Vagina (tissue), 2 donors: ENCODE data around the gene SCUBE1. TPM values are rescaled to one million over a fixed set of nuclear protein-coding genes. Genes with fewer than 3 reads are reported as not detected.

Source experiments
- DNase-seq, 2 donors: peaks; one replicate each; pipeline ENCODE4 v3.0.0-alpha.2; 2017; ENCODE audit errors: extremely low spot score in 2 of 2
- H3K27ac ChIP-seq: fragments of 200-600 bp; sonication (generic); one replicate; pipeline ENCODE4 v1.5.1; 2019
- H3K27me3 ChIP-seq: fragments of 200-600 bp; sonication (generic); one replicate; pipeline ENCODE4 v1.5.1; 2019
- H3K36me3 ChIP-seq, 2 donors: fragments of 200-600 bp; sonication (generic); one replicate each; pipeline ENCODE4 v1.5.1; 2017 to 2019
- H3K4me1 ChIP-seq: fragments of 200-600 bp; sonication (generic); one replicate; pipeline ENCODE4 v1.5.1; 2019
- H3K4me3 ChIP-seq, 2 donors: fragments of 200-600 bp; sonication (generic); 1 replicate in 1 of 2; 2 replicates in 1 of 2; pipeline ENCODE4 v1.5.1; 2016 to 2019
- H3K9me3 ChIP-seq: fragments of 200-600 bp; sonication (generic); one replicate; pipeline ENCODE4 v1.5.1; 2019
- CTCF ChIP-seq, 3 experiments: fragments of 450-650 bp in 2 of 3; fragments of 200-600 bp in 1 of 3; sonication (generic) in 1 of 3; IDR thresholded peaks; one replicate each; pipeline ENCODE4 v1.5.1; 2017 to 2019; ENCODE audit warnings: antibody characterized with exemption in 3 of 3, mild to moderate bottlenecking in 2 of 3, moderate library complexity in 2 of 3
- POLR2A ChIP-seq, 2 donors: fragments of 450-650 bp; IDR thresholded peaks; one replicate each; pipeline ENCODE4 v1.6.1; 2017; ENCODE audit warnings: antibody characterized with exemption in 2 of 2, mild to moderate bottlenecking in 2 of 2, moderate library complexity in 2 of 2
- POLR2AphosphoS5 ChIP-seq, 2 donors: sonication (generic); formaldehyde crosslinking; IDR thresholded peaks; one replicate each; pipeline ENCODE4 v1.9.0; 2017; ENCODE audit warnings: antibody characterized with exemption in 2 of 2, mild to moderate bottlenecking in 2 of 2, low read depth in 1 of 2; ENCODE audit not compliant: insufficient read depth in 1 of 2
- intact Hi-C: fragments of 100-400 bp; cut with DNase I; formaldehyde crosslinking; loops from one replicate; pipeline ENCODE4 v1.15.1; 2023
- total RNA-seq: library from RNA; depleted of rRNA; stranded (reverse); fragments of >200 nt; gene quantifications from one replicate; pipeline ENCODE4 v1.2.3, GENCODE V29; 2016

Gene SCUBE1
- total RNA-seq, 1 donor from 2014 or later, result 6.9 TPM

GRCh38 chr22:43213962-43214361 lies 129.2 kb downstream of the SCUBE1 start:
- H3K27ac ChIP-seq, result no peak overlapping the region
- intact Hi-C loops, result no loop called here
- H3K4me3 ChIP-seq, result no peak overlapping the region
- H3K36me3 ChIP-seq, result no peaks in the 10 kb centered on the region
- DNase-seq, result no peak
- H3K9me3 ChIP-seq, result no peaks in the 10 kb centered on the region
- TF ChIP-seq POLR2AphosphoS5 (IDR thresholded peaks at IDR 0.05; ENCODE audit: insufficient read depth in 1 of 2, low read depth in 1 of 2), result no peak
- no peak for TF ChIP-seq POLR2A (IDR thresholded peaks at IDR 0.05)
- TF ChIP-seq CTCF (IDR thresholded peaks at IDR 0.05), result no peak
- H3K27me3 ChIP-seq, result no peaks in the 10 kb centered on the region
- H3K4me1 ChIP-seq, result no peaks in the 10 kb centered on the region

GRCh38 chr22:43213051-43213450 lies 130.1 kb downstream of the SCUBE1 start:
- TF ChIP-seq POLR2AphosphoS5 (IDR thresholded peaks at IDR 0.05; ENCODE audit: insufficient read depth in 1 of 2, low read depth in 1 of 2), result no peak
- no peak for TF ChIP-seq CTCF (IDR thresholded peaks at IDR 0.05)
- TF ChIP-seq POLR2A (IDR thresholded peaks at IDR 0.05), result no peak
- Histone ChIP-seq H3K4me3 (no peak overlapping the region), H3K4me1 (no peaks in the 10 kb centered on the region), H3K9me3 (no peaks in the 10 kb centered on the region), H3K27me3 (no peaks in the 10 kb centered on the region), H3K36me3 (no peaks in the 10 kb centered on the region), H3K27ac (no peak overlapping the region)
- intact Hi-C loops, result no loop called here
- DNase-seq, result no peak

- intact Hi-C loops, result no loop called here
- Histone ChIP-seq H3K36me3 (no peaks in the 10 kb centered on the region), H3K4me1 (no peaks in the 10 kb centered on the region), H3K27me3 (no peaks in the 10 kb centered on the region), H3K27ac (no peak overlapping the region), H3K4me3 (no peak overlapping the region), H3K9me3 (no peaks in the 10 kb centered on the region)
- no peak for TF ChIP-seq POLR2AphosphoS5 (IDR thresholded peaks at IDR 0.05; ENCODE audit: insufficient read depth in 1 of 2, low read depth in 1 of 2)
- TF ChIP-seq POLR2A (IDR thresholded peaks at IDR 0.05), result no peak
- no peak for TF ChIP-seq CTCF (IDR thresholded peaks at IDR 0.05)
- DNase-seq, result no peak
Observed at GRCh38 chr22:43212434-43212952, 130.7 kb downstream of the SCUBE1 start.

GRCh38 chr22:43211941-43212433 lies 131.2 kb downstream of the SCUBE1 start:
- no peak overlapping the region for H3K27ac ChIP-seq
- TF ChIP-seq POLR2A (IDR thresholded peaks at IDR 0.05) (no peak), CTCF (IDR thresholded peaks at IDR 0.05) (no peak), POLR2AphosphoS5 (IDR thresholded peaks at IDR 0.05; ENCODE audit: insufficient read depth in 1 of 2, low read depth in 1 of 2) (no peak)
- no peaks in the 10 kb centered on the region for H3K4me1 ChIP-seq
- H3K4me3 ChIP-seq, result no peak overlapping the region
- H3K27me3 ChIP-seq, result no peaks in the 10 kb centered on the region
- intact Hi-C loops, result no loop called here
- no peaks in the 10 kb centered on the region for H3K36me3 ChIP-seq
- DNase-seq, result no peak
- H3K9me3 ChIP-seq, result no peaks in the 10 kb centered on the region

GRCh38 chr22:43210631-43211515 lies 132.3 kb downstream of the SCUBE1 start:
- Histone ChIP-seq H3K27me3 (no peaks in the 10 kb centered on the region), H3K36me3 (no peaks in the 10 kb centered on the region), H3K4me3 (no peak overlapping the region), H3K4me1 (no peaks in the 10 kb centered on the region), H3K27ac (no peak overlapping the region), H3K9me3 (no peaks in the 10 kb centered on the region)
- intact Hi-C loops, result no loop called here
- DNase-seq, result no peak
- TF ChIP-seq CTCF (IDR thresholded peaks at IDR 0.05) (no peak), POLR2AphosphoS5 (IDR thresholded peaks at IDR 0.05; ENCODE audit: insufficient read depth in 1 of 2, low read depth in 1 of 2) (no peak), POLR2A (IDR thresholded peaks at IDR 0.05) (no peak)
